Liver (tissue), 3 donors: Measurements from ENCODE around the gene ZNF74.
"Not testable (repeated sequence)": the region's sequence is repeated elsewhere in the genome, so short reads cannot be mapped to it uniquely, and the experiment has no call there.

Experiments
- ATF3 ChIP-seq: IDR thresholded peaks from 2 replicates; pipeline ENCODE4 v1.6.1; 2016; ENCODE audit warnings: antibody characterized with exemption
- CTCF ChIP-seq: fragments of 150-350 bp; IDR thresholded peaks from 2 replicates; pipeline ENCODE4 v1.5.1; 2017; ENCODE audit warnings: improper control_type of control experiment, low read depth, low read length; ENCODE audit not compliant: missing input control
- EGR1 ChIP-seq, 2 donors: IDR thresholded peaks; 2 replicates each; pipeline ENCODE4 v1.6.1; 2016 to 2018; ENCODE audit warnings: antibody characterized with exemption in 2 of 2, low read depth in 2 of 2
- GABPA ChIP-seq, 2 donors: IDR thresholded peaks in 1 of 2; conservative IDR thresholded peaks in 1 of 2; 2 replicates each; pipeline ENCODE4 v1.6.1; 2016; ENCODE audit warnings: antibody characterized with exemption in 2 of 2, mild to moderate bottlenecking in 1 of 2, moderate library complexity in 1 of 2
- JUND ChIP-seq, 2 donors: IDR thresholded peaks; 2 replicates each; pipeline ENCODE4 v1.6.1; 2016; ENCODE audit warnings: antibody characterized with exemption in 2 of 2
- MAX ChIP-seq: IDR thresholded peaks from 2 replicates; pipeline ENCODE4 v1.6.1; 2016; ENCODE audit warnings: antibody characterized with exemption
- RAD21 ChIP-seq, 2 donors: IDR thresholded peaks; 2 replicates each; pipeline ENCODE4 v1.6.1; 2016; ENCODE audit warnings: antibody characterized with exemption in 2 of 2, mild to moderate bottlenecking in 2 of 2
- REST ChIP-seq: IDR thresholded peaks from 2 replicates; pipeline ENCODE4 v1.6.1; 2016; ENCODE audit warnings: antibody characterized with exemption, mild to moderate bottlenecking
- RXRA ChIP-seq, 2 donors: IDR thresholded peaks; 2 replicates each; pipeline ENCODE4 v1.6.1; 2017 to 2018; ENCODE audit warnings: antibody characterized with exemption in 2 of 2, mild to moderate bottlenecking in 1 of 2
- SP1 ChIP-seq: IDR thresholded peaks from 2 replicates; pipeline ENCODE4 v1.6.1; 2018; ENCODE audit warnings: antibody characterized with exemption, mild to moderate bottlenecking
- TAF1 ChIP-seq: conservative IDR thresholded peaks from 2 replicates; pipeline ENCODE4 v1.6.1; 2016; ENCODE audit warnings: antibody characterized with exemption, mild to moderate bottlenecking
- YY1 ChIP-seq: IDR thresholded peaks from 2 replicates; pipeline ENCODE4 v1.6.1; 2016; ENCODE audit warnings: antibody characterized with exemption, mild to moderate bottlenecking
- donor health status: healthy.
- donor health status: healthy.

GRCh38 chr22:20378684-20379083, 15.3 kb upstream of the ZNF74 start:
- not testable (repeated sequence) for TF ChIP-seq CTCF; TAF1; RAD21 (IDR thresholded peaks at IDR 0.05); SP1; RXRA (IDR thresholded peaks at IDR 0.05); GABPA (IDR thresholded peaks at IDR 0.05 in 1 of 2, conservative IDR thresholded peaks at IDR 0.05 in 1 of 2); REST; MAX; JUND (IDR thresholded peaks at IDR 0.05); YY1; ATF3; EGR1 (IDR thresholded peaks at IDR 0.05; ENCODE audit: low read depth in 2 of 2)
